Measurements from ENCODE around the gene GMCL1. TPM values are rescaled to one million over a fixed set of nuclear protein-coding genes. Genes with fewer than 3 reads are reported as not detected.

GMCL1 gene
- total and polyA plus RNA-seq, 9 donors = 6.9 to 13.8 (median 10.7) TPM

DNA sequence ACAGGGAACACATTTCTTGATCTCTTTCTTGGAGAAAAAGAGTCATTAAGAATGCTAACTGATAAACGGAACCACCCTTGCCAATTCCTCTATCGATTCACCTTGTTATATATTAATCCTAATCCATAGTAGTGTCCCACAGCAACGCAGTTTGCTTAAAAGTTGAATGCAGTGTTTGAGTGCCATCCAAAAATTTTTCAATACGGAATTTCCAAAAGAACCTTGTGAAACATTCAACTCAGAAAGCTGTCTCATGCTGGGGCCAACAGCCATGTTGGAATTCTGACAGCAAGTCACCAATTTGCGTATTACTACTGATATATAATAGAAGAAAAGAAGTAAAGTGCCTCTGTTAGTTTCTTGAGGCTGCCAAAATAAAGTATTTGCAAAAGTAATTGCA, 45.2 kb upstream of the GMCL1 start:
- no peak overlapping the region for H3K4me3 ChIP-seq
- DNase-seq = no peak
- H3K36me3 ChIP-seq = no peaks in the 10 kb centered on the region
- intact Hi-C loops (cut with DNase I) = no loop called here
- H3K4me1 ChIP-seq (ENCODE audit: insufficient read depth) = peaks cover 8% of the 10 kb centered on the region
- no peaks in the 10 kb centered on the region for H3K9me3 ChIP-seq
- no peaks in the 10 kb centered on the region for H3K27me3 ChIP-seq
- TF ChIP-seq CTCF (IDR thresholded peaks at IDR 0.05) (no peak), EP300 (IDR thresholded peaks at IDR 0.05) (no peak), POLR2A (IDR thresholded peaks at IDR 0.05) (no peak)
- WGBS, 3 donors = 94 to 96% (median 95%) methylated on average over 5 of the region's 5 CpGs
- H3K27ac ChIP-seq = no peak overlapping the region

DNA sequence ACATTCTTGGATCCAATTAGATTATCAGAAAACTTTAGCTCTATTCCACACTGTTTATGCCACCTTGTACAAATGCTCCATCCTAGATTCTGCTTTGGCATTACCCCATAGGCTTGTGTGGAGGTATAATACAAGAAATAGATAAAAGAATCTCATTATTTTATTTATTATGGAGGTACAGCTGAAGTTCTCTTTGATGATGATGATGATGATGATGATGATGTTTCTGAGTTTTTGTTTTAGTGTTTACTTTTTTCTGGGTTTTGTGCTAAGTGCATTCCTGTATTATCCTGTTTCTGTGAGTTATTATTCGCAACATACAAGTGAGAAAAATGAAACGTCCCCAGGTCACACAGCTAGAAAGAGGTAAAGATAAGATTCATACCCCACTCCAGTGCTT, 44.1 kb upstream of the GMCL1 start:
- TF ChIP-seq POLR2A (IDR thresholded peaks at IDR 0.05) = no peak
- TF ChIP-seq EP300 (IDR thresholded peaks at IDR 0.05) = no peak
- TF ChIP-seq CTCF (IDR thresholded peaks at IDR 0.05) = no peak
- Histone ChIP-seq H3K4me1 (ENCODE audit: insufficient read depth) (peaks cover 10% of the 10 kb centered on the region), H3K4me3 (no peak overlapping the region), H3K27ac (no peak overlapping the region), H3K27me3 (no peaks in the 10 kb centered on the region), H3K9me3 (no peaks in the 10 kb centered on the region), H3K36me3 (no peaks in the 10 kb centered on the region)
- WGBS, 3 donors = 91 to 97% (median 95%) methylated on average over 2 of the region's 2 CpGs
- DNase-seq = no peak
- intact Hi-C loops (cut with DNase I) = no loop called here

- H3K4me3 ChIP-seq = no peak overlapping the region
- H3K27me3 ChIP-seq = no peaks in the 10 kb centered on the region
- H3K36me3 ChIP-seq = no peaks in the 10 kb centered on the region
- no peak for DNase-seq
- intact Hi-C loops (cut with DNase I) = no loop called here
- TF ChIP-seq POLR2A (IDR thresholded peaks at IDR 0.05) (no peak), EP300 (IDR thresholded peaks at IDR 0.05) (no peak), CTCF (IDR thresholded peaks at IDR 0.05) (no peak)
- no peaks in the 10 kb centered on the region for H3K9me3 ChIP-seq
- 82 to 89% (median 88%) methylated on average over 4 of the region's 4 CpGs for WGBS, 3 donors
- H3K4me1 ChIP-seq (ENCODE audit: insufficient read depth) = peaks cover 8% of the 10 kb centered on the region
- H3K27ac ChIP-seq = no peak overlapping the region
These were observed 43.4 kb upstream of the GMCL1 start for GRCh38 chr2:69786052-69786560.

DNA sequence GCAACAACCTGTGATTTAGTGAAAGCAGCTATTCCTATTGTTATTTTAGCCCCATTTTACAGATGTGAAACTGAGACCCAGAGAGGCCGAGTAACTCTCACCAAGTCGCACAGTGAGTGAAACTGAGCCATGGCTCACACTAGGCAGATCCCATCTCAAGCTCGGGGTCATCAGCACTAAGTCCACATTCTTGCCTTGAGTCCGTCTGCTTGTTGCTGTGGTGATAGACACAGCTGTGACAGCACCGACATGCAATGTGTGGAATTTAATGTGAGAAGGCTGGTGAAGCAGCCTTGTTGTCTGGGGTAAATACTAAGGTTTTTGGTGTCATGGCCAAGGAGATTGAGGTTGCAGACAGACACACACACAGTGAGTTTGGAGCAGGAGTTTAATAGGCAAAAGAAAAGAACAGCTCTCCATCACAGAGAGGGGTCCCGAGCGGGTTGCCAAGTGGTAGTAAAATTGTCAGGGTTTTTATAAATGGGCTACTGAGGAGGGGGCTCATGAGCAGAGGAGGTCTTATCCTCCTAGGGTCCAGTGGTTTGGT, 40.2 kb upstream of the GMCL1 start:
- no peak overlapping the region for H3K4me3 ChIP-seq
- intact Hi-C loops (cut with DNase I) = no loop called here
- DNase-seq = no peak
- no peaks in the 10 kb centered on the region for H3K36me3 ChIP-seq
- peak overlapping the region in 1 of 2 donors; percentile 76 for H3K27ac ChIP-seq
- H3K27me3 ChIP-seq = no peaks in the 10 kb centered on the region
- WGBS, 3 donors = 34 to 46% (median 42%) methylated on average over 7 of the region's 7 CpGs
- H3K9me3 ChIP-seq = no peaks in the 10 kb centered on the region
- H3K4me1 ChIP-seq (ENCODE audit: insufficient read depth) = peaks cover 5% of the 10 kb centered on the region
- TF ChIP-seq EP300 (IDR thresholded peaks at IDR 0.05) (no peak), POLR2A (IDR thresholded peaks at IDR 0.05) (no peak), CTCF (IDR thresholded peaks at IDR 0.05) (no peak)
